ENCODE results near the gene CPNE5. TPM values are rescaled to one million over a fixed set of nuclear protein-coding genes. Genes with fewer than 3 reads are reported as not detected.

The CPNE5 gene
- total and polyA plus RNA-seq, 2 of the 4 experiments (the other 2 are of a cell fraction), result 0.07 TPM; not detected in 1

DNA sequence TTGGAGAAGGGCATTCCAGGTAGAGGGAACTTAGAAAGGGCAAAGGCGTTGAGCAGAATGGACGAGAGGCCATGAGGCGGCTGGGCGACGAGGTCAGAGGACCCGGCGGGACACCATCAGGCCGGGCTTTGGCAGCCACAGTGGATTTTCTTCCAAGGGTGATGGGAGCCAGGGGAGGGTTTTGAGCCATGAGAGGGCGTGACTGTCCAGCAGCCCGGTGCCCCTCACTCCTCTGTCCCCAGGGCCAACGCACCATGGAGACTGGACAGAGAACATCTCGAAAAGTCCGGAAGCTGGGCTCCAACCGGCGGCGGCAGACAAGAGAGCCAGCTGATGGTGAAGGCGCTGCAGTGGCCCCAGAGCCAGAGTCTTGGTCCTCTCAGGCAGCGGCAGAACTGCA, 135.3 kb downstream of the CPNE5 start:
- in situ Hi-C loops (cut with MboI; ENCODE audit: low sequenced_read_pairs), result loop anchor here (5.0 kb wide), 1 partner anchor 48 kb away; no protein-coding TSS in a partner anchor
- CTCF ChIA-PET, result no interaction called here
- TF ChIP-seq CEBPB (IDR thresholded peaks at IDR 0.05; ENCODE audit: low read depth, low read length) (no peak), MAFK (IDR thresholded peaks at IDR 0.05; ENCODE audit: low read depth, low read length) (no peak), RFX5 (IDR thresholded peaks at IDR 0.05; ENCODE audit: low read depth, low read length) (no peak), BHLHE40 (IDR thresholded peaks at IDR 0.05; ENCODE audit: low read depth, low read length) (no peak), CHD1 (IDR thresholded peaks at IDR 0.05; ENCODE audit: low read depth, low read length) (no peak), SMC3 (IDR thresholded peaks at IDR 0.05; ENCODE audit: low read depth, low read length) (no peak), MAZ (IDR thresholded peaks at IDR 0.05; ENCODE audit: borderline replicate concordance, low read depth, low read length) (no peak), FOS (IDR thresholded peaks at IDR 0.05; ENCODE audit: low read depth, low read length) (no peak), POLR2A (IDR thresholded peaks at IDR 0.05; ENCODE audit: low read depth, low read length) (no peak), NFE2L2 (IDR thresholded peaks at IDR 0.05; ENCODE audit: low read depth, low read length) (no peak), MXI1 (IDR thresholded peaks at IDR 0.05; ENCODE audit: borderline replicate concordance, low read depth, low read length) (no peak), RAD21 (IDR thresholded peaks at IDR 0.05; ENCODE audit: low read length) (no peak), RCOR1 (IDR thresholded peaks at IDR 0.05; ENCODE audit: insufficient replicate concordance, low read length) (no peak)
- TF ChIP-seq, protein P1, sequence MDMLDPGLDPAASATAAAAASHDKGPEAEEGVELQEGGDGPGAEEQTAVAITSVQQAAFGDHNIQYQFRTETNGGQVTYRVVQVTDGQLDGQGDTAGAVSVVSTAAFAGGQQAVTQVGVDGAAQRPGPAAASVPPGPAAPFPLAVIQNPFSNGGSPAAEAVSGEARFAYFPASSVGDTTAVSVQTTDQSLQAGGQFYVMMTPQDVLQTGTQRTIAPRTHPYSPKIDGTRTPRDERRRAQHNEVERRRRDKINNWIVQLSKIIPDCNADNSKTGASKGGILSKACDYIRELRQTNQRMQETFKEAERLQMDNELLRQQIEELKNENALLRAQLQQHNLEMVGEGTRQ (IDR thresholded peaks at IDR 0.05; ENCODE audit: low read depth, low read length), result no peak
- TF ChIP-seq, protein P2, sequence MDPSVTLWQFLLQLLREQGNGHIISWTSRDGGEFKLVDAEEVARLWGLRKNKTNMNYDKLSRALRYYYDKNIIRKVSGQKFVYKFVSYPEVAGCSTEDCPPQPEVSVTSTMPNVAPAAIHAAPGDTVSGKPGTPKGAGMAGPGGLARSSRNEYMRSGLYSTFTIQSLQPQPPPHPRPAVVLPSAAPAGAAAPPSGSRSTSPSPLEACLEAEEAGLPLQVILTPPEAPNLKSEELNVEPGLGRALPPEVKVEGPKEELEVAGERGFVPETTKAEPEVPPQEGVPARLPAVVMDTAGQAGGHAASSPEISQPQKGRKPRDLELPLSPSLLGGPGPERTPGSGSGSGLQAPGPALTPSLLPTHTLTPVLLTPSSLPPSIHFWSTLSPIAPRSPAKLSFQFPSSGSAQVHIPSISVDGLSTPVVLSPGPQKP (IDR thresholded peaks at IDR 0.05; ENCODE audit: borderline replicate concordance, low read depth, low read length), result no peak
- TF ChIP-seq, protein P3, sequence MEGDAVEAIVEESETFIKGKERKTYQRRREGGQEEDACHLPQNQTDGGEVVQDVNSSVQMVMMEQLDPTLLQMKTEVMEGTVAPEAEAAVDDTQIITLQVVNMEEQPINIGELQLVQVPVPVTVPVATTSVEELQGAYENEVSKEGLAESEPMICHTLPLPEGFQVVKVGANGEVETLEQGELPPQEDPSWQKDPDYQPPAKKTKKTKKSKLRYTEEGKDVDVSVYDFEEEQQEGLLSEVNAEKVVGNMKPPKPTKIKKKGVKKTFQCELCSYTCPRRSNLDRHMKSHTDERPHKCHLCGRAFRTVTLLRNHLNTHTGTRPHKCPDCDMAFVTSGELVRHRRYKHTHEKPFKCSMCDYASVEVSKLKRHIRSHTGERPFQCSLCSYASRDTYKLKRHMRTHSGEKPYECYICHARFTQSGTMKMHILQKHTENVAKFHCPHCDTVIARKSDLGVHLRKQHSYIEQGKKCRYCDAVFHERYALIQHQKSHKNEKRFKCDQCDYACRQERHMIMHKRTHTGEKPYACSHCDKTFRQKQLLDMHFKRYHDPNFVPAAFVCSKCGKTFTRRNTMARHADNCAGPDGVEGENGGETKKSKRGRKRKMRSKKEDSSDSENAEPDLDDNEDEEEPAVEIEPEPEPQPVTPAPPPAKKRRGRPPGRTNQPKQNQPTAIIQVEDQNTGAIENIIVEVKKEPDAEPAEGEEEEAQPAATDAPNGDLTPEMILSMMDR (conservative IDR thresholded peaks at IDR 0.05; ENCODE audit: low read depth, low read length), result no peak

More for the DNA sequence above, 135.3 kb downstream of the CPNE5 start:
- Histone ChIP-seq H2BK5ac (ENCODE audit: low read depth, low read length, poor library complexity, severe bottlenecking) (no peak overlapping the region), H2BK20ac (ENCODE audit: low read depth, low read length) (no peak overlapping the region), H3K56ac (ENCODE audit: extremely low read depth, insufficient read depth, low read length) (no peak overlapping the region), H3K27ac (ENCODE audit: insufficient read depth, low read length) (no peak overlapping the region), H2AK5ac (ENCODE audit: low read depth, low read length) (no peak overlapping the region), H4K91ac (ENCODE audit: insufficient read depth, low read depth, low read length) (no peak overlapping the region), H3K18ac (ENCODE audit: low read depth, low read length) (no peak overlapping the region), H3K14ac (replicated peaks; ENCODE audit: low read depth, low read length) (no peak overlapping the region), H2BK15ac (ENCODE audit: low read depth, low read length) (no peak overlapping the region), H2BK120ac (ENCODE audit: low read depth, low read length) (no peak overlapping the region), H3K4me2 (ENCODE audit: low read depth, low read length) (no peak overlapping the region), H3K4ac (ENCODE audit: low read depth, low read length) (no peak overlapping the region), H3K27me3 (ENCODE audit: control insufficient read depth, insufficient read depth, low read length) (peaks cover 23% of the 10 kb centered on the region), H3K9me3 (ENCODE audit: control insufficient read depth, insufficient read depth, low read length) (no peaks in the 10 kb centered on the region), H2AK9ac (replicated peaks; ENCODE audit: low read depth, low read length, poor library complexity) (no peak overlapping the region), H3K9me1 (ENCODE audit: insufficient read depth, low read length) (peaks cover 3% of the 10 kb centered on the region; the same call in 1 of the 2 replicates), H3K4me3 (ENCODE audit: insufficient read depth, low read depth, low read length) (no peak overlapping the region), H3K79me1 (ENCODE audit: low read depth in 1 of 2, low read length in 2 of 2) (no peaks in the 10 kb centered on the region), H4K20me1 (ENCODE audit: insufficient read depth, low read length) (no peaks in the 10 kb centered on the region), H3K36me3 (ENCODE audit: control insufficient read depth, insufficient read depth, low read length) (no peaks in the 10 kb centered on the region), H3K9ac (ENCODE audit: low read depth, low read length) (no peak overlapping the region), H4K8ac (ENCODE audit: low read depth in 2 of 2, low read length in 2 of 2) (no peak overlapping the region), H3K23ac (ENCODE audit: low read depth, low read length) (no peak overlapping the region), H3K4me1 (ENCODE audit: control insufficient read depth, insufficient read depth, low read length) (no peaks in the 10 kb centered on the region), H2AFZ (replicated peaks; ENCODE audit: low read length, poor library complexity) (no peak overlapping the region), H4K5ac (ENCODE audit: low read depth, low read length) (no peak overlapping the region)
- WGBS, 2 experiments (ENCODE audit: extremely low coverage in 2 of 2, insufficient read length in 1 of 2), result 95% methylated on average over 8 of the region's 18 CpGs; no CpG with 5 or more reads in 1 of the 2 experiments
- POLR2A ChIA-PET (ENCODE audit: unreplicated experiment), result no interaction called here
- intact Hi-C loops (cut with micrococcal nuclease), result no loop called here
- DNase-seq (no peak), ATAC-seq (ENCODE audit: low read depth) (no peak)
- no TSS peak for BruUV-seq (replicated peaks)
- dilution Hi-C loops (cut with HindIII; ENCODE audit: low sequenced_read_pairs, unreplicated experiment), result no loop called here
